Esophagus muscularis mucosa (tissue), 4 donors: ENCODE results near the gene C8G. TPM values are rescaled to one million over a fixed set of nuclear protein-coding genes. Genes with fewer than 3 reads are reported as not detected.

Experiments
- DNase-seq: peaks from one replicate; pipeline ENCODE4 v3.0.0-alpha.2; 2017; ENCODE audit errors: extremely low spot score
- H3K27ac ChIP-seq, 4 donors: fragments of 200-600 bp; sonication (generic); replicated peaks in 1 of 4; 1 replicate in 3 of 4; 2 replicates in 1 of 4; pipeline ENCODE4 v1.5.1; 2016 to 2019; ENCODE audit warnings: mild to moderate bottlenecking in 1 of 4
- H3K27me3 ChIP-seq, 4 donors: fragments of 200-600 bp; sonication (generic); one replicate each; pipeline versions ENCODE4 v1.5.1 to v1.6.0; 2016 to 2019
- H3K36me3 ChIP-seq, 4 donors: fragments of 200-600 bp; sonication (generic); one replicate each; pipeline ENCODE4 v1.5.1; 2016 to 2019
- H3K4me1 ChIP-seq, 4 donors: fragments of 200-600 bp; sonication (generic); one replicate each; pipeline ENCODE4 v1.5.1; 2016 to 2019
- H3K4me3 ChIP-seq, 4 donors: fragments of 200-600 bp; sonication (generic); 1 replicate in 2 of 4; 2 replicates in 2 of 4; pipeline ENCODE4 v1.5.1; 2016 to 2019; ENCODE audit warnings: mild to moderate bottlenecking in 4 of 4, moderate library complexity in 1 of 4
- H3K9me3 ChIP-seq, 4 donors: fragments of 200-600 bp; sonication (generic); 1 replicate in 3 of 4; 2 replicates in 1 of 4; pipeline ENCODE4 v1.5.1; 2016 to 2019
- CTCF ChIP-seq, 3 experiments: fragments of 200-600 bp in 2 of 3; fragments of 450-650 bp in 1 of 3; sonication (generic) in 2 of 3; IDR thresholded peaks; one replicate each; pipeline ENCODE4 v1.5.1; 2017 to 2019; ENCODE audit warnings: antibody characterized with exemption in 3 of 3, mild to moderate bottlenecking in 2 of 3, moderate library complexity in 1 of 3
- EP300 ChIP-seq: sonication (generic); formaldehyde crosslinking; IDR thresholded peaks from one replicate; pipeline ENCODE4 v1.6.1; 2017; ENCODE audit warnings: antibody characterized with exemption
- POLR2A ChIP-seq: fragments of 450-650 bp; IDR thresholded peaks from one replicate; pipeline ENCODE4 v1.6.1; 2017; ENCODE audit warnings: antibody characterized with exemption, moderate library complexity, mild to moderate bottlenecking, low read depth
- POLR2AphosphoS5 ChIP-seq, 2 donors: sonication (generic); formaldehyde crosslinking; IDR thresholded peaks; one replicate each; pipeline ENCODE4 v1.6.1; 2017; ENCODE audit warnings: antibody characterized with exemption in 2 of 2
- WGBS: methylation state at CpG from one replicate; pipeline ENCODE4 v1.1.5; 2018; 5-methylcytosine and 5-hydroxymethylcytosine counted together
- intact Hi-C: fragments of 100-400 bp; cut with DNase I; formaldehyde crosslinking; loops from one replicate; pipeline ENCODE4 v1.15.1; 2023
- total RNA-seq, 4 donors: library from RNA; depleted of rRNA; stranded (reverse); fragments of >200 nt; gene quantifications; one replicate each; pipeline versions ENCODE4 v1.1.0 to v1.2.1, GENCODE V29; 2016

The C8G gene
- total RNA-seq, 4 donors from 2014 or later: not detected

GRCh38 chr9:136903041-136903554 is 41.9 kb upstream of the C8G start:
- TF ChIP-seq CTCF (IDR thresholded peaks at IDR 0.05) (no peak), POLR2AphosphoS5 (IDR thresholded peaks at IDR 0.05) (no peak), POLR2A (no peak), EP300 (no peak)
- no peaks in the 10 kb centered on the region for H3K27me3 ChIP-seq
- peaks cover 29 to 36% (median 35%) of the 10 kb centered on the region in 4 donors for H3K4me1 ChIP-seq
- WGBS: 62% methylated on average over 12 of the region's 12 CpGs
- H3K4me3 ChIP-seq: no peak overlapping the region
- intact Hi-C loops: no loop called here
- peaks cover 12 to 48% (median 40%) of the 10 kb centered on the region in 4 donors for H3K36me3 ChIP-seq
- DNase-seq: no peak
- no peaks in the 10 kb centered on the region for H3K9me3 ChIP-seq
- peak overlapping the region; percentile 61 to 75 (median 68) for H3K27ac ChIP-seq

DNA sequence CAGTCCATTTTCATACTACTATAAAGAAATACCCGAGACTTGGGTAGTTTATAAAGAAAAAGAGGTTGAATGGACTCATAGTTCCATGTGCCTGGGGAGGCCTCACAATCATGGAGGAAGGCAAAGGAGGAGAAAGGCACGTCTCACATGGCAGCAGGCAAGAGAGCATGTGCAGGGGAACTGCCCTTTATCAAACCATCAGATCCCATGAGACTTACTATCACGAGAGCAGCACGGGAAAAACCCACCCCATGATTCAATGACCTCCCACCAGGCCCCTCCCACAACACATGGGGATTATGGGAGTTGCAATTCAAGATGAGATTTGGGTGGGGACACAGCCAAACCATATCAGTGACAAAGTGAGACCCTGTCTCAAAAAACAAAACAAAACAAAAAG is 38.8 kb upstream of the C8G start:
- intact Hi-C loops: no loop called here
- H3K36me3 ChIP-seq: peaks cover 8 to 55% (median 43%) of the 10 kb centered on the region in 4 donors
- H3K9me3 ChIP-seq: no peaks in the 10 kb centered on the region
- no peaks in the 10 kb centered on the region for H3K27me3 ChIP-seq
- H3K4me1 ChIP-seq: peaks cover 23 to 28% (median 27%) of the 10 kb centered on the region in 4 donors
- WGBS: 73% methylated on average over 4 of the region's 4 CpGs
- DNase-seq: no peak
- TF ChIP-seq EP300 (no peak), POLR2AphosphoS5 (IDR thresholded peaks at IDR 0.05) (no peak), POLR2A (no peak), CTCF (IDR thresholded peaks at IDR 0.05) (no peak)
- no peak overlapping the region for H3K4me3 ChIP-seq
- no peak overlapping the region for H3K27ac ChIP-seq

- H3K9me3 ChIP-seq: no peaks in the 10 kb centered on the region
- 97% methylated on average over 26 of the region's 29 CpGs for WGBS
- H3K27ac ChIP-seq: no peak overlapping the region
- intact Hi-C loops: no loop called here
- H3K27me3 ChIP-seq: no peaks in the 10 kb centered on the region
- no peak for TF ChIP-seq POLR2AphosphoS5 (IDR thresholded peaks at IDR 0.05)
- no peak for TF ChIP-seq EP300
- TF ChIP-seq CTCF (IDR thresholded peaks at IDR 0.05): no peak
- no peak for TF ChIP-seq POLR2A
- no peak for DNase-seq
- peaks cover 8 to 60% (median 49%) of the 10 kb centered on the region in 4 donors for H3K36me3 ChIP-seq
- H3K4me1 ChIP-seq: peaks cover 13 to 18% (median 17%) of the 10 kb centered on the region in 4 donors
- no peak overlapping the region for H3K4me3 ChIP-seq
Observed at GRCh38 chr9:136907011-136907914, 37.8 kb upstream of the C8G start.

- TF ChIP-seq POLR2A (no peak), POLR2AphosphoS5 (IDR thresholded peaks at IDR 0.05) (no peak), EP300 (no peak), CTCF (IDR thresholded peaks at IDR 0.05) (no peak)
- 89% methylated on average over 12 of the region's 12 CpGs for WGBS
- DNase-seq: no peak
- H3K4me1 ChIP-seq: no peaks in the 10 kb centered on the region
- no peaks in the 10 kb centered on the region for H3K27me3 ChIP-seq
- H3K9me3 ChIP-seq: no peaks in the 10 kb centered on the region
- peaks cover 8 to 86% (median 71%) of the 10 kb centered on the region in 4 donors for H3K36me3 ChIP-seq
- H3K4me3 ChIP-seq: no peak overlapping the region
- intact Hi-C loops: no loop called here
- H3K27ac ChIP-seq: no peak overlapping the region
Observed at GRCh38 chr9:136910197-136910900, 34.7 kb upstream of the C8G start.
